ENCODE results near the gene ARID1B.

GRCh38 chr6:157078326-157078725 is 301.1 kb downstream of the ARID1B start:
- no peak for TF ChIP-seq CTCF (IDR thresholded peaks at IDR 0.05)
- no peak for TF ChIP-seq POLR2A (IDR thresholded peaks at IDR 0.05)
